Measurements from ENCODE around the gene KRTAP10-3.
"Not testable (repeated sequence)": the region's sequence is repeated elsewhere in the genome, so short reads cannot be mapped to it uniquely, and the experiment has no call there.

Gene KRTAP10-3

DNA sequence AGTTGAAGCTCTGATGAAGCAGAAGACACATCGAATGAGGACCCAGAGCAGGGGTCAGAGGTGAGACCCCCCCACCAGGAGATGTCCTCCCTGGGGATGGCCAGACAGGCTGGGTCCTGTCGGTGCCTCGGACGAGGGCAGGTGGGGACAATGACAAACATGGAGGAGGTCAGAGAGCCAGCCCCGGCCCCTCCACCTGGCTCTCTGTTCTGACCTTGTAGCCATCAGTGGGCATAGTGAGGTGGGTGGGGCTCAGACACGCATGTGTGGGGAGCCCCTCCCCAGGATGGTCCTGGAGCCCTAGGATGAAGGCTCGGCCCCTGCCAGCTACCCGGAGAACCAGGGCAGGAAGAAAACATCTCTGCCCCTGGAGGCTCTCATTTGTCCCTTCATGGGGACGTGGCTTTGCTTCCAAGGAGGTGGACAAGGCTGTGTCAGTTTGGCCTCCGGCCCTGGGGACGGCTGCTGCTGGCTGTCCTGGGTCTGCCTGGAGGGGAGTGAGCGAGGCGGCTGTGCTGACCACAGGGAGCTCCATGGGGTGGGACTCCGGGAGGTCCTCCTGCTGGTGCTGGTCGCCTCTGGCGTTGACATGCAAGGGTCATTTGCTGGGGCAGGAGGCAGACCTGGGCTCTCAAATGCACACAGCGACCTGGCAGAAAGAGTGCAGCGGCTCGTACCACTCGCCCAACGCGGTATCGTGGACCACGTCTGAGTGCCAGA is 31.2 kb upstream of the KRTAP10-3 start:
- peak in 1 of 2 donors; percentile 13 for DNase-seq

DNA sequence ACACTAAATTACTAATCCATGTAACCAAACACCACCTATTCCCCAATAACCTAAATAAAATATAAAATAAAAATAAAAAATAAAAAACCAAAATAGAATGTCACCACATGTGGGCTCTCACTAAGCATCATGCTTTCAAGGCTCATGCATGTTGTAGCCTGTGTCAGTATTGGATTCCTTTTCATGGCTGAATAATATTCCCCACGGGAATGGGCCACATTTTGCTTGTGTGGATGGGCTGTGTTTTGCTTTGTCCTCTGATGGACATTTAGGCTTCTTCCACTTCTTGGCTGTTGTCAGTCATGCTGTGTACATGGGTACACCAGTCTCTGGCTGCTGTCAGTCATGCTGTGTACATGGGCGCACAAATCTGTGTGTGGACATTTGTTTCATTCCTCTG is 30.5 kb upstream of the KRTAP10-3 start:
- DNase-seq: no peak

DNA sequence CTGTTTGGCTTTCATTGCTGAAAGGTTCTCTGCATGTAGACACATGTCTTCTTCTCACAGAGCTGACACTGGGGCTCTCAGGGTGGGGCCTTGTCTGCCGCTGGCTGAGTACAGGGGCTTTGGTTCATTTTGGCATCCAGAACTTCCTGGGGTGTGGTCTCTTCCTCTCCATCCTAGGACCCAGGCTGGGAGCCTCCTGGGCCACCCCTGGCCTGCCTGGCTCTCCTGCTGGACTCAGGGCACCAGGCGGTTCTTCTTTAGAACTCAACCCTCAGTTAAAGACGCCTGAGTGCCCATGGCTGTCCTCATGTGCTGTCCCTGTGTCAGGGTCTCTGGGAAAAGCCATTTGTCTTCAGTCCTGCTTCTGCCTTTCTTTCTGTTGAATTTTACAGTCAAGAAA is 27.3 kb upstream of the KRTAP10-3 start:
- no peak for DNase-seq

DNA sequence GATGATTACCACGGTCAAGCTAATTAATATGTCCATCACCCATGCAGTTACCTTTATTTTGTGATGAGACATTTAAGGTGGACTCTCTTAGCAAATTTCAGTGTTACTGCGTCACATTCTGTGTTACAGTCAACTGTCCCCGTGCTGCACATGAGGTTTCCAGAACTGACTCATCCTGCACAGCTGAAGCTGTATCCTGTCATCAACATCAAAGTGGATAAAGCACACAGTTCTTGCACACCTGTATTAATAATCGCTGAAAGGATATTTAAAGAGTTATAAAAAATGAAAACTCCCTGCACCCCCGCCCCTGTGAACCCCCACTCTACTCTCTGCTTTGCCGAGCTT is 25.2 kb upstream of the KRTAP10-3 start:
- peak; percentile 15 to 36 for DNase-seq

DNA sequence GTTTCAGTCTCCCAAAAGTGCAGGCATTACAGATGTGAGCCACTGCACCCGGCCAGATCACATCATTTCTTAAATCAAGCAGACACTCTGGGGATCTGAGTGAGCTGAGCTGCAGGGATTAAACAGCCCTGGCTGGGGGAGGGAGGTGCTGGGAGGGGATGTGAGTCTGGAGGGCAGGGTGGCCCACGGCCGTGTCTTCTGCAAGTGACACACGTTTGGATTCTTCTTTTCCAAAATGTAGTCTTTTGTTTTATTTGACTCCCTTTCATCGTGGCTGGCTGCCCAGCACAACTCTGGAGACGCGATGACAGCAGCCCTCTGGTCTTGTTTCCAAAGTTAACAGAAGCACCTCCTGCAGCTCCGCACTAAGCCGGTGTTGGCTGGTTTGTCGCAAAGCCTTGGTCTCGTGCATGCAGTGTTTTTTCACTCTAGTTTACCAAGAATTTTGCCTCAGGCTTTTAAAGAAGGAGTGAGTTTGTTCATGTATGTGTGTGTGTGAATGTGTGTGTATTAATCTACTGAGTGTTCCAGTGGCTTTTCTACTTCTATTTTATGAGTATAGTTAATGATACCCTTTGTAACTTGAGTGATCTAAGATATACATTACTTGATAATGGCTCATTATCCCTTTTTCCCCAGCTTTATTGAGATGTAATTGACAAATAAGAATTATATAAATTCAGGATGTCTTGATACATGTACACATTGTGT is 24.6 kb upstream of the KRTAP10-3 start:
- DNase-seq: no peak

DNA sequence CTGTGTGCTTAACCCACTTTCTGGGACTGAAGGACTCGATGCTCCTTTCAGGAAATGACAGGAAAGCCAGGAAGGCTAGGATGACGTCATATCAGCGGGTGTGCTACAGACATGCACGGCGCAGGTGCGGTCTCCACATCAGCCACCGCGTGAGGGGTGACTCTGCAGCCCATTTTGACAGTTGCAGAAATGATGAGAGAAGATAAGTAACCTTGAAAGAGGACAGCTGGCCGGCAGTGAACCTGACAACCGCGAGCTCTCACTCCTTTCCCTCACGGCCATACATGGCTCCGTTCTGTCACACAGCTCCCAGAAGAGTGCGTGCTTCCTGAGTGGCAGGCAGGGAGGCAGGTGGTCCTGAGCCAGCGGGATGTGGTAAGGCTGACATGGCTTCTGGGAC is 23.5 kb upstream of the KRTAP10-3 start:
- no peak for DNase-seq

DNA sequence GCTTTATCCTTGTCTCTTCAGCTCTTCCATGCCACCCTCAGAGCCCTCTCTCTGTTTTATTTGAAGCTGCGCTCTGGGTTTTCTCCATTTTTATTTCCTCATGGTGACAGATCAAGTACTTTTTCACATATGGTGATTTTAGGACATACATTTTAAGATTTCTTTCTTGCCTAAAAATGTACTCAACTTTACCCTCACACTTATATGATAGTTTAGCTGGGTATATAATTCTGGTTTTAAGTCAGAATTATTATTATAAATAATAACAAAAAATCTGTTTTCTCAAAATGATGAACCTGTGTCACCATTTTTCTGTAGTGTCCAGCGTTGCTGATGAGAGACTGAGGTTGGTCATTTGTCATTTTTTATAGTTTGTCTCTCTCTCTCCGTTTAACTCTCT is 22.6 kb upstream of the KRTAP10-3 start:
- no peak for DNase-seq

DNA sequence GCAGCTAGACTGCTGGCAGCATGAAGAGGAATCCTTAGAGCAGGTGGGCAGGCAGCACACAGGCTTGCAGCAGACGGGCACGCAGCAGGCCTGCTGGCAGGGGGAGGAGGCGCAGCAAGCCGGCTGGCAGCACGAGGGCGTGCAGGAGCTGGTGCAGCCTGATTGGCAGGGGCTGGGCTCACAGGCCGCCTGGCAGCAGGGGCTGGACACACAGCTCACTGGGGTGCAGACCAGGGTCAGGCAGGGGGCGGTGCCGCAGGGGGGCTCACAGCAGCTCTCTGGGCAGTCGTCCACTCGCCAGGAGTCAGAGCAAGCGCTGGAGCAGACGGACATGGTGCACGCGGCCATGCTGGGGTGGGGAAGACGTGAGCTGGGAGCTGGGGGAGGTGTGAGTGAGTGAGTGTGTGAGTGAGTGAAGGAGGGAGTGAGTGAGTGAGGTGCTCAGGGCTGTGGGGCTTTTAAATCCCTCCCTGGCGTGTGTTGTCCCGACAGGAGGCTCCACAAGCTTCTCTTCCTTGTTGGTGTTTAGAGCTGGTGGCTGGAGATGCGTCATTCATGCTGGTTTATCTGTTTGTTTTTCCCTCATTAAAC is 21.7 kb upstream of the KRTAP10-3 start, which contains the start of gene KRTAP10-5:
Gene KRTAP10-5, minus strand, starts transcription at position 374 of the 591 bp plus-strand sequence. Its CDS starts 26 bp downstream, at position 348.
- DNase-seq: not testable (repeated sequence)

DNA sequence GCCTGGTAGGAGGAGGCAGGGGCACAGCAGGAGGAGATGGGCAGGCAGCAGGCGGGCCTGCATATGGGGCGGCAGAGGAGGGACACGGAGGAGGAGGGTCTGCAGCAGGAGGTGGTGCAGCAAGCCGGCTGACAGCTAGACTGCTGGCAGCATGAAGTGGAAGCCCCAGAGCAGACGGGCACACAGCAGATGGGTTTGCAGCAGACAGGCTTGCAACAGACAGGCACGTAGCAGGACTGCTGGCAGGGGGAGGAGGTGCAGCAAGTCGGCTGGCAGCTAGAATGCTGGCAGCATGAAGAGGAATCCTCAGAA is 21.2 kb upstream of the KRTAP10-3 start:
- DNase-seq: no peak

DNA sequence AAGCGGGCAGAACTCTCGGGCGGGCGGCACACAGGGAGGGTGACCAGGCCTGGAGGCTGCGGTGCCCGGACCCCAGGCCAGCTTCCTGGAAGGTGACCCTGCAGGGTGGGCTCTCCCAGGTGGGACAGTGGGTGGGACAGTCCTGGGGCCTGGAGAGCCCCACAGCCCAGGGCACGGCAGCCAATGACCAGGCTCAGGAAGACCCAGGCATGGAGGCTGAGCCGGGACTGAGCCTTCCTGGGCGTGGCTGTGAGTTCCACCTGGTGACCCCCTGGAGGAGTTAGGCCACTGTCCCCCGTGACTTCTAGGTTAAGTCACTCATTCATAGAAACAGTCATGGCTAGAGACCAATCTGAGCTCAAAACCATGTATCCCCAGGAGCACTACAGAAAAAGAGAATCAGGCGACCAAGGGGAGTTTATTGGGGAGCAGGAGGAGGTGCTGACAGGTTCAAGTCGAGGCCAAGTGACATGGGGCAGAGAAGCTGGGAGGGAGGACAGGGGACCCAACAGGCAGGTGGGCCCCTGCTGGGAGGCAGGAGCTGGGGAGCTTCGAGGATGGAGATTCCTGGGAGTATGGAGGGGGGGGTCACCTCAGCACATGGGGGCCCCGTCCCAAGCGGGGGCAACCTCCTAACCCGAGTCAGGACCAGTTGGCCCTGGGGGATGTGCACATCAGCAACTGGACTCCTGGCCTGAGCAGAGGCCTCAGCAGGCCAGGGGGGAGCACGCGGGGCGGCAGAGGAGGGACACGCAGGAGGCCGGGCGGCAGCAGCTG is 20.6 kb upstream of the KRTAP10-3 start:
- no peak for DNase-seq

DNA sequence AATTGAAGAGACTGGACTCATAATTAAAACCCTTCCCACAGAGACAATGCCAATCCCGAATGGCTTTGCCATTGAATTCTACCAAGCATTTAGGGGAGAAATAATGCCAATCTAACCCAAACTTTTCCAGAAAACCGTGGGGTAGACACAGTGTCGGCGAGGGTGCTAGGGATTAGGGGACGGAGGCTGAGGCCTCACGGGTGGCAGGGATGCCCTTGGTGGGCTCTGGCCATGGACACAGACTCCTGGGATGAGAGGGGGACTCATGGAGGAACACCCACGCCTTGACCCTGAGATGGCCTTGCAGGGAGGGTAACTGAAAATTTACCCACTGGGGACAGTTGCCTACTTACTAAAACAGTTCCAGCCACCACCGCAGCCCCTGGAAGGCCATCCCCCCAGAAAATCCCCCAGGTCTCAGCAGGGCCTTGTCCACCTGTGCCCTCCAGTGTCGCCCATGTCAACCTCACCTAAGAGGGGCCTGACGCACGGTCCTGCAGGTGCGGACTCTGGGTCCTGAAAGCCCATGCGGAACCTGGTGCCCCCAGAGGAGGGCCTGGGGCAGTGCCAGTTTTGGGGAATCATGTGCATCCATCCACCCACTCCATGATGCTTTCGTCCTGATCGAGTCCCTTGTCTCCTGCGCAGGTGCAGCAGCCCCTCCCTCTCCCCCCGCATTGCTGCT is 19.9 kb upstream of the KRTAP10-3 start:
- no peak for DNase-seq

DNA sequence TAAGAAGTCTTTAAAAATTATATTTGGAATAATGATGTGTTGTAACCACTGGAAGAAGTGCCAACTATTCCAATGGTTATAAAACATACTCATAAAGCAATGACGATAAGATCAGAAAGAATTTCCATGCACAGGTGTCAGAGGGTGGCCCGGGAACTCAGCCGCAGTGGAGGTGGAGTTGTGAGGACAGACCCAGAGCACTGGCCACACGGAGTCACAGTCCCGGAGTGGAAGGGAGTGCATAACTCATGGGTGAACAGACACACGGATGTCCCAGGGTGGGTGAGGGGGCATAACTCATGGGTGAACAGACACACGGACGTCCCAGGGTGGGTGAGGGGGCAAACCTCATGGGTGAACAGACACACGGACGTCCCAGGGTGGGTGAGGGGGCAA is 17.4 kb upstream of the KRTAP10-3 start:
- DNase-seq: no peak

DNA sequence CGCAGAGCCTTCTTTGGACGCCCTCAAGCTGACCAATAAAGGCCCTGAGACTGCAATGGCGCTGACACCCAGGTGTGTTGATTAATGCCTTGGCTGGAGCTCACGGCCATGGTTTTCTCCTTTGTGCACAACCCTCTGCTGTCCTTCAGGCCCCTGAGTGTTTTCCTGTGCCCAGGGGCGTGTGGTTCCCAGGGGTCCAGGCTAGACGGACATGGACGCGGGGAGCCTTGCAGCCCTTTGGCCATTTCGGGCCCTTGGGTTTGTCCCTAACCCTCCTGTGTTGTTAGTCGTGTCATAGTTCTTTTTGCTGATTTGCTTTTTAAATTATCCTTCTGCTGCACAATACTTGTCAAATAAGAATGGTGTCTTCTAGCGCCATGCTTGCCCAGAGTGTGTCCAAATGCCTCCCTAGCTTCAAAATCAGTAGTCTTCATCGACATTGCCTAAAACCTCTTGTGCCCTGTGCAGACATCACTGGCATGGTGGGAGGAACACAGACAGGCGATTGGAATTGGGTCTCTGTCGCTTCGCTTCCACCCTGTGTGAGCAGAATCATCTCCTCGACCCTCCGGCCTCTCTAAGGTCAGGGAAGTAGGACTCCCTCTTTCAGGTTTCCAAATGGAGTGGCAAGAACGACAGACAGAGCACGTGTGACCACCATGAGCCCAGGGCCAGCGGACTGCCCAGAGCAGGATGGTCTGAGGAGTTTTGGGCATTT is 16.9 kb upstream of the KRTAP10-3 start:
- DNase-seq: no peak

DNA sequence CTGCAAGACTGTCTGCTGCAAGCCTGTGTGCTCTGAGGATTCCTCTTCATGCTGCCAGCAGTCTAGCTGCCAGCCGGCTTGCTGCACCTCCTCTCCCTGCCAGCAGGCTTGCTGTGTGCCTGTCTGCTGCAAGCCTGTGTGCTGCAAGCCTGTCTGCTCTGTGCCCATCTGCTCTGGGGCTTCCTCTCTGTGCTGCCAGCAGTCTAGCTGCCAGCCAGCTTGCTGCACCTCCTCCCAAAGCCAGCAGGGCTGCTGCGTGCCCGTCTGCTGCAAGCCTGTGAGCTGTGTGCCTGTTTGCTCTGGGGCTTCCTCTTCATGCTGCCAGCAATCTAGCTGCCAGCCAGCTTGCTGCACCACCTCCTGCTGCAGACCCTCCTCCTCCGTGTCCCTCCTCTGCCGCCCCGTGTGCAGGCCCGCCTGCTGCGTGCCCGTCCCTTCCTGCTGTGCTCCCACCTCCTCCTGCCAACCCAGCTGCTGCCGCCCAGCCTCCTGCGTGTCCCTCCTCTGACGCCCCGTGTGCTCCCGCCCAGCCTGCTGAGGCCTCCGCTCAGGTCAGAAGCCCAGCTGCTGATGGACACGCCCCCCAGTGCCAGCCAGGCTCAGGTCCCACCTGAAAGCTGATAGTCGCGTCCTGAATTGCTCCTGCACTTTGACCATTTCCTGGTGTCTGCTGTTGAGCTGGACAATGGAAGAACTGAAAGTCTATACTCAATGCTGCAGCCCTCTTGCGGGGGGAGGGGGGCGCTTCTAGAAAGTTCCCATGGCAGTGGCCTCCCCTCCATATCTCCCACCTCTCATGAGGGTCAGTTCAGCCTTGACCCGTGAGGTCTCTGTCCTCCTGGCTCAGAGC is 16.1 kb upstream of the KRTAP10-3 start:
- DNase-seq: no peak

DNA sequence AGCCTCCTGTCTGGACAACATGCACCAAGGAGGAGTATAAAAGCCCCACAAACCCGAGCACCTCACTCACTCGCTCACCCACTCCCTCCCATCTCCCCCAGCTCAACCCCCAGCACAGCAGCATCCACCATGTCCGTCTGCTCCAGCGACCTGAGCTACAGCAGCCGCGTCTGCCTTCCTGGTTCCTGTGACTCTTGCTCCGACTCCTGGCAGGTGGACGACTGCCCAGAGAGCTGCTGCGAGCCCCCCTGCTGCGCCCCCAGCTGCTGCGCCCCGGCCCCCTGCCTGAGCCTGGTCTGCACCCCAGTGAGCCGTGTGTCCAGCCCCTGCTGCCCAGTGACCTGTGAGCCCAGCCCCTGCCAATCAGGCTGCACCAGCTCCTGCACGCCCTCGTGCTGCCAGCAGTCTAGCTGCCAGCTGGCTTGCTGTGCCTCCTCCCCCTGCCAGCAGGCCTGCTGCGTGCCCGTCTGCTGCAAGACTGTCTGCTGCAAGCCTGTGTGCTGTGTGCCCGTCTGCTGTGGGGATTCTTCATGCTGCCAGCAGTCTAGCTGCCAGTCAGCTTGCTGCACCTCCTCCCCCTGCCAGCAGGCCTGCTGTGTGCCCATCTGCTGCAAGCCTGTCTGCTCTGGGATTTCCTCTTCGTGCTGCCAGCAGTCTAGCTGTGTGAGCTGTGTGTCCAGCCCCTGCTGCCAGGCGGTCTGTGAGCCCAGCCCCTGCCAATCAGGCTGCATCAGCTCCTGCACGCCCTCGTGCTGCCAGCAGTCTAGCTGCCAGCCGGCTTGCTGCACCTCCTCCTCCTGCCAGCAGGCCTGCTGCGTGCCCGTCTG is 15.2 kb upstream of the KRTAP10-3 start, which contains the start of gene KRTAP10-4:
Gene KRTAP10-4, plus strand, starts transcription at position 100 of the 827 bp plus-strand sequence. Its CDS starts 30 bp downstream, at position 130.
- not testable (repeated sequence) for DNase-seq

DNA sequence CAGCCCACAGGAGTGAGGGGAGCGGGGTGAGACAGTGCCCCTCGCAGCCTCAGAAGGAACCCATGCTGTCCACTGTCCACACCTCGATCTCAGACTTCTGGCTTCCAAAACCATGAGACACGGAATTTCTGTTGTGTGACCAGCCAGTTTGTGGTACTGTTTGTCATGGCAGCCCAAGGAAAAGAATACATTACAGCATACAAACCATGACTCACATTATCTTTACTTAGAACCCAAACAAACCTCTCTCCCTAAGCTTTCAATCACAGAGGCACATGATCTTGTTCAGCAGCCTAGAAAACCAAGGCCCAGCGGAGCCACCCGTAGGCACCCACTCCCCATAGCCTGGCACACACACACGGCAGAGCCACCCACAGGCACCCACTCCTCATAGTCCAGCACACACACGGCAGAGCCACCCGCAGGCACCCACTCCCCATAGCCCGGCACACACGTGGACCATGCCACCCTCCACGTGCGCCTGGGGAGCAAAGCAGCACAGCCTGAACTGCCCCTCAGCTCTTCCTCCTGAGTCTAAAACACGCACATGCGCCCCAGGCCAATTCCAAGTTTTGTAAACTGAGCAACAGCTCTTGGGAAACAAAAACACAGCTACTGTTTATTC is 14.5 kb upstream of the KRTAP10-3 start:
- no peak for DNase-seq

DNA sequence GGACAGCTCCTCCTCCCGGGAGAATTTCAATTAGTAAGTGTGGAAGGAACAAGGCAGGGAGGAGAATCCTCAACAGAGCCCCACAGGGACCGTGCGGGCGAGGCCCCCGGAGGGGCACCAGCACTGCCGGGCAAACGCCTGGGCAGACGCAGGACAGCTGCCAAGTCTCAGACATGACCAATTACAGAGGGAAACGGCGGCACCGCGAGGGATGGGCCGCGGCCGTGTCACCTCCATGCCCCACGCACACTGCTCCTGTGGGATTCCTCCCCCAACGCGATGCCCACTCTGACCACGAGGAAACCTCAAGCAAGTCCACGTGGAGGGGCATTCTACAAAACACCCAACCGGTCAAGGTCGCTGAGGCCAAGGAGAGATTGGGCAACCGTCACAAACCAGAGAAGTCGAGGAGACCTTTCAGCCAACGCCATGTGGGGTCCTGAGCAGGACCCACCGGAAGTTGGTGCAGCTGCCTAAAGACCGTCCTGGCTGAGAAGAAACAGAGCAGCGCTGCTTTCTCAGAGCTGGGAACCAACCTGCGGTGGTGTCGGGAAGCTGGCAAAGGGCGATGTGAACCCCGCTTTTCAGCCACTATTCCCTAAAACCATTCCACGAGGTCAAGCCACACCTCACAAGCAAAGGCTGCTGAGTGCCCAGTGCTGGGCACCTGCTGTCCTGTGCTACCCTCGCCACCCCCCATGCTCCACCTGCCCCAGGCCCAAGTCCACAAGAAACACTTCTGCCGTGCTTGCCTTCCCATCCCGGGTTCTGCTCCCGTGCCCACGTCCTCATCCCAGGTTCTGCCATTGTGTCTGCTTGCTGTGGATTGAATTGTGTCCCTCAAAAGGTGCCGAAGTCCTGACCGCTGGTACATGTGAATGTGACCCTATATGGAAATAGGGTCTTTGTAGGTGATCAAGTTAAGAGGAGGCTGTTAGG is 13.5 kb upstream of the KRTAP10-3 start:
- no peak for DNase-seq

DNA sequence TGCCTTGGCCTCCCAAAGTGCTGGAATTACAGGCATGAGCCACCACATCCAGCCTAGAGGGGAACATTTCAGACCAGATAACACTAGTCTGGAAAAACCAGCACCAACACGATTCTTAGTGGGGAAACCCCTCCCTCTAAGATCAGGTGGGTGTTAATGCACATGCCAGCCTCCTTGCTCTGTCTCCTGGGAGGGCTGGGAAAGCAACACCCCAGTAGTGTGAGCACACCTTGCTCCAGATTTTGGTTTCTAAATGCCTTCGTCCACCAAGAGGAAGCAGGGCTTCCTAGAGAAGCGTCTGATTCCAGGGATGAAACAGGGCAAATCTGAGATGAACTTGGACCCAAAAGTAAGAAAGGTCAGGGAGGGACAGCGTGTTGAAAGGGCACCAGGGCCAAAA is 12.7 kb upstream of the KRTAP10-3 start:
- no peak for DNase-seq
